NCI-H226 (cell line): ENCODE results near the gene UBE2N.

Source experiments
- DNase-seq: peaks from one replicate; pipeline ENCODE4 v3.0.0-alpha.2; 2015

UBE2N gene

GRCh38 chr12:93379326-93379980, 62.3 kb downstream of the UBE2N start:
- DNase-seq: no peak

- DNase-seq: no peak
Measured at GRCh38 chr12:93378998-93379325, 62.8 kb downstream of the UBE2N start.

GRCh38 chr12:93378196-93378997, 63.4 kb downstream of the UBE2N start:
- DNase-seq: peak; percentile 37

- DNase-seq: peak; percentile 88
Measured at GRCh38 chr12:93377252-93378195, 64.2 kb downstream of the UBE2N start, which contains the start of gene NUDT4. Gene NUDT4, plus strand, starts transcription at chr12:93377925. Its CDS starts 398 bp downstream, at chr12:93378323.

- DNase-seq: no peak
Measured at GRCh38 chr12:93376436-93377251, 65.1 kb downstream of the UBE2N start.

GRCh38 chr12:93375906-93376305, 65.8 kb downstream of the UBE2N start:
- DNase-seq: no peak

GRCh38 chr12:93373961-93374656, 67.6 kb downstream of the UBE2N start:
- no peak for DNase-seq

GRCh38 chr12:93370947-93371346, 70.8 kb downstream of the UBE2N start:
- DNase-seq: no peak

GRCh38 chr12:93369505-93369904, 72.2 kb downstream of the UBE2N start:
- DNase-seq: no peak

GRCh38 chr12:93368766-93369165, 73.0 kb downstream of the UBE2N start:
- no peak for DNase-seq

- no peak for DNase-seq
Measured at GRCh38 chr12:93366422-93366821, 75.3 kb downstream of the UBE2N start.

GRCh38 chr12:93365616-93366405, 75.9 kb downstream of the UBE2N start:
- no peak for DNase-seq

- no peak for DNase-seq
Measured at GRCh38 chr12:93363841-93364297, 77.9 kb downstream of the UBE2N start.

GRCh38 chr12:93361151-93361919, 80.4 kb downstream of the UBE2N start:
- DNase-seq: peak; percentile 15

GRCh38 chr12:93360688-93361087, 81.1 kb downstream of the UBE2N start:
- no peak for DNase-seq

- no peak for DNase-seq
Measured at GRCh38 chr12:93358821-93359220, 82.9 kb downstream of the UBE2N start.

GRCh38 chr12:93358058-93358457, 83.7 kb downstream of the UBE2N start:
- DNase-seq: no peak

GRCh38 chr12:93356214-93356613, 85.5 kb downstream of the UBE2N start:
- no peak for DNase-seq
